GM19025 (cell line): Measurements from ENCODE around the gene STARD10.

Source experiments
- ATAC-seq: cut with Tn5 transposase; IDR thresholded peaks from one replicate; pipeline ENCODE4 v1.9.1; 2021; ENCODE audit warnings: mild to moderate bottlenecking, low read depth, moderate library complexity; ENCODE audit not compliant: unreplicated experiment

STARD10 gene

GRCh38 chr11:72750556-72751115, 43.2 kb downstream of the STARD10 start:
- ATAC-seq, result no peak

GRCh38 chr11:72750086-72750485, 43.8 kb downstream of the STARD10 start:
- no peak for ATAC-seq

GRCh38 chr11:72747289-72747855, 46.5 kb downstream of the STARD10 start:
- ATAC-seq, result no peak

- ATAC-seq, result no peak
These were observed 47.0 kb downstream of the STARD10 start for GRCh38 chr11:72746821-72747220.

GRCh38 chr11:72745925-72746550, 47.8 kb downstream of the STARD10 start:
- no peak for ATAC-seq

GRCh38 chr11:72745511-72745910, 48.3 kb downstream of the STARD10 start:
- no peak for ATAC-seq

- ATAC-seq, result no peak
These were observed 49.4 kb downstream of the STARD10 start for GRCh38 chr11:72744474-72744873.

GRCh38 chr11:72743321-72744221, 50.3 kb downstream of the STARD10 start:
- peak; percentile 51 for ATAC-seq

- ATAC-seq, result no peak
These were observed 51.1 kb downstream of the STARD10 start for GRCh38 chr11:72742513-72743320.

- no peak for ATAC-seq
These were observed 51.9 kb downstream of the STARD10 start for GRCh38 chr11:72741849-72742512.

GRCh38 chr11:72741429-72741833, 52.4 kb downstream of the STARD10 start:
- no peak for ATAC-seq

GRCh38 chr11:72740562-72741428, 53.1 kb downstream of the STARD10 start:
- no peak for ATAC-seq

- ATAC-seq, result no peak
These were observed 53.8 kb downstream of the STARD10 start for GRCh38 chr11:72740060-72740424.

GRCh38 chr11:72739240-72740059, 54.4 kb downstream of the STARD10 start:
- no peak for ATAC-seq

GRCh38 chr11:72738199-72739141, 55.4 kb downstream of the STARD10 start:
- no peak for ATAC-seq

GRCh38 chr11:72737336-72737735, 56.5 kb downstream of the STARD10 start:
- no peak for ATAC-seq

GRCh38 chr11:72736452-72737069, 57.3 kb downstream of the STARD10 start:
- no peak for ATAC-seq
